Measurements from ENCODE around the gene NOVA1.

The NOVA1 gene

DNA sequence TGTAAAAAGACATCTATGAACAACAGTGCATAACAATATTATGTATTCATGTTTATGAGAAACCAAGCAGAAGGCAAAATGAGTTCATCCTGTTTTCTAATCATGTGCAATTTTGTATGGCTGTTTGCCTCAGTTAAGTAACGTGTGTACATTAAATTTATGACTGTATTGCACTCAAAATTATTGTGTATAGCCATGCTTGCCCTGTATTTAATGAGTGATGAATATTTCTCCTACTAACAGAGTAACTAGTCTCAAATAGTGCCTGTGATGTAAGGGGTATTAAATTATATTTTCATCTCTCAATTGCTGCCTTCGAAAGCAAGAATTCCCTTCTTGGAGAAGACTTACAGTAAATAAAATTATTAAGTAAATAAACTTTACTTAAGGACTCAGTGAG lies 154.2 kb downstream of the NOVA1 start:
- Histone ChIP-seq H3K27me3 (ENCODE audit: insufficient read depth, low read depth) (no peaks in the 10 kb centered on the region), H2AFZ (ENCODE audit: low read depth) (no peak overlapping the region), H3K4me3 (IDR thresholded peaks at IDR 0.05; ENCODE audit: insufficient read depth, low read depth, low read length) (no peak overlapping the region), H3K36me3 (ENCODE audit: insufficient read depth) (no peaks in the 10 kb centered on the region), H4K20me1 (ENCODE audit: insufficient read depth) (no peaks in the 10 kb centered on the region), H3K4me1 (ENCODE audit: low read depth, poor library complexity, severe bottlenecking) (no peaks in the 10 kb centered on the region), H3K4me2 (no peak overlapping the region), H3K27ac (no peak overlapping the region), H3K9ac (no peak overlapping the region), H3K79me2 (ENCODE audit: insufficient read depth, low read depth) (no peaks in the 10 kb centered on the region)
- TF ChIP-seq, protein P1, sequence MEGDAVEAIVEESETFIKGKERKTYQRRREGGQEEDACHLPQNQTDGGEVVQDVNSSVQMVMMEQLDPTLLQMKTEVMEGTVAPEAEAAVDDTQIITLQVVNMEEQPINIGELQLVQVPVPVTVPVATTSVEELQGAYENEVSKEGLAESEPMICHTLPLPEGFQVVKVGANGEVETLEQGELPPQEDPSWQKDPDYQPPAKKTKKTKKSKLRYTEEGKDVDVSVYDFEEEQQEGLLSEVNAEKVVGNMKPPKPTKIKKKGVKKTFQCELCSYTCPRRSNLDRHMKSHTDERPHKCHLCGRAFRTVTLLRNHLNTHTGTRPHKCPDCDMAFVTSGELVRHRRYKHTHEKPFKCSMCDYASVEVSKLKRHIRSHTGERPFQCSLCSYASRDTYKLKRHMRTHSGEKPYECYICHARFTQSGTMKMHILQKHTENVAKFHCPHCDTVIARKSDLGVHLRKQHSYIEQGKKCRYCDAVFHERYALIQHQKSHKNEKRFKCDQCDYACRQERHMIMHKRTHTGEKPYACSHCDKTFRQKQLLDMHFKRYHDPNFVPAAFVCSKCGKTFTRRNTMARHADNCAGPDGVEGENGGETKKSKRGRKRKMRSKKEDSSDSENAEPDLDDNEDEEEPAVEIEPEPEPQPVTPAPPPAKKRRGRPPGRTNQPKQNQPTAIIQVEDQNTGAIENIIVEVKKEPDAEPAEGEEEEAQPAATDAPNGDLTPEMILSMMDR (conservative IDR thresholded peaks at IDR 0.05; ENCODE audit: low read depth, low read length) = no peak

DNA sequence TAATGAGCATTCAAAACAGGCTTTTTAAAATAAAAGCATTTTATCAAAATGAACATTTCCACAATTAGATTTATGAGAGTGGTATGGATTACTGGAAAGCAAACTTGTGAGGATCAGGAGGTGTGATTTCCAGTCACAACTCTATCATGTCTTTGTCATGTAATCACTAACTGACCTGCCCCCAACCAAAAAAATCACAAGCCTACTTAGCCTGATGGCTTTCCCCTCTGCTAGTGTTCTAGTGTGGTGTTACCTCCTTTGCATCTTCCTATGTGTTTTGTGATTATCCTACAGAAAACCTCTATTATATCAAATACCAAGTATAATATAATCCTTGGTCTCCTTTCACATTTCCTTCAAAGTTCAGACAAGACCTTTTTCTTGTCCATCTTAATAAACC lies 168.6 kb downstream of the NOVA1 start:
- H3K27me3 ChIP-seq (ENCODE audit: insufficient read depth, low read depth) = no peaks in the 10 kb centered on the region
- no peaks in the 10 kb centered on the region for H3K79me2 ChIP-seq (ENCODE audit: insufficient read depth, low read depth)
- no peak overlapping the region for H3K4me2 ChIP-seq
- H3K4me3 ChIP-seq (IDR thresholded peaks at IDR 0.05; ENCODE audit: insufficient read depth, low read depth, low read length) = no peak overlapping the region
- H3K36me3 ChIP-seq (ENCODE audit: insufficient read depth) = no peaks in the 10 kb centered on the region
- no peaks in the 10 kb centered on the region for H3K4me1 ChIP-seq (ENCODE audit: low read depth, poor library complexity, severe bottlenecking)
- no peaks in the 10 kb centered on the region for H4K20me1 ChIP-seq (ENCODE audit: insufficient read depth)
- no peak overlapping the region for H3K9ac ChIP-seq
- no peak overlapping the region for H3K27ac ChIP-seq
- TF ChIP-seq, protein P1 (conservative IDR thresholded peaks at IDR 0.05; ENCODE audit: low read depth, low read length) = no peak
- H2AFZ ChIP-seq (ENCODE audit: low read depth) = no peak overlapping the region

DNA sequence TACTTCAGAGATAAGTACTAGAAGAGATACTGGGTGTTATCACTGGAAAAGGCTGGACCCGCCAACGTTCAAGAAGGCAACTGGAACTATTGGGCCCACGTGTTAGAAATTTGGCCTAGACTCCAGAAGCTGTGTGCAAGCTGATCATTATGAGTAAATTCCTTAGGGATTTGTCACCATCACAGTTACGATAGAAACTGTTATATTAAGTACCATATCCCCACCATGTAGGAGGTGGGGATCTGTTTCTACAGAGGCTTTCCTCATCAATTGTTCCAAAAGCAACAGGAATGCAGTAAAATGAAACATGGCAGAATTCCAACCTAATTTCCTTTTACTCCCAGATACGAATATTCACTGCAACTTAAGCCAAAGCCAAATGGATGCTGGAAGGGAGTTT lies 170.7 kb downstream of the NOVA1 start:
- H3K4me3 ChIP-seq (IDR thresholded peaks at IDR 0.05; ENCODE audit: insufficient read depth, low read depth, low read length) = no peak overlapping the region
- no peaks in the 10 kb centered on the region for H3K36me3 ChIP-seq (ENCODE audit: insufficient read depth)
- no peak overlapping the region for H3K27ac ChIP-seq
- no peaks in the 10 kb centered on the region for H3K27me3 ChIP-seq (ENCODE audit: insufficient read depth, low read depth)
- H2AFZ ChIP-seq (ENCODE audit: low read depth) = no peak overlapping the region
- no peak overlapping the region for H3K9ac ChIP-seq
- TF ChIP-seq, protein P1 (conservative IDR thresholded peaks at IDR 0.05; ENCODE audit: low read depth, low read length) = no peak
- H3K4me1 ChIP-seq (ENCODE audit: low read depth, poor library complexity, severe bottlenecking) = no peaks in the 10 kb centered on the region
- no peaks in the 10 kb centered on the region for H3K79me2 ChIP-seq (ENCODE audit: insufficient read depth, low read depth)
- no peaks in the 10 kb centered on the region for H4K20me1 ChIP-seq (ENCODE audit: insufficient read depth)
- no peak overlapping the region for H3K4me2 ChIP-seq

DNA sequence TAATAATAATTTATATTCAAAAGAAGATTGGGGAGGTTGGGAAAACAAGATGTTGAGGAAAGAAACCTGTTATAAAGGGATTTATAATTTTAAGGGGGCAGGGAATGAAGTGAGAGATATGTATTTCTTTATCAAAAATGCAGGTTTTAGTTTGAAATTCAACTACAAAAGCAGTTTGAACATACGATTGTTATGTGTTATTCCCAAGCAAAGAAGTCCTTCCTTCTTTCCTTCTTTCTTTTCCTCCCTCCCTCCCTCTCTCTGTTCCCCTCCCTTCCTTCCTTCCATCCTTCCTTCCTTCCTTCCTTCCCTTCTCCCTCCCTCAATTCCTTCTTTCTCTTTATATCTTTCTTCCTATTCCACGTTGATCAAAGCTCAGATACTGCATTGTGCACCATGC lies 173.3 kb downstream of the NOVA1 start:
- Histone ChIP-seq H3K79me2 (ENCODE audit: insufficient read depth, low read depth) (no peaks in the 10 kb centered on the region), H3K9ac (no peak overlapping the region), H4K20me1 (ENCODE audit: insufficient read depth) (no peaks in the 10 kb centered on the region), H3K27me3 (ENCODE audit: insufficient read depth, low read depth) (no peaks in the 10 kb centered on the region), H3K4me1 (ENCODE audit: low read depth, poor library complexity, severe bottlenecking) (no peaks in the 10 kb centered on the region), H3K4me3 (IDR thresholded peaks at IDR 0.05; ENCODE audit: insufficient read depth, low read depth, low read length) (no peak overlapping the region), H2AFZ (ENCODE audit: low read depth) (no peak overlapping the region), H3K36me3 (ENCODE audit: insufficient read depth) (no peaks in the 10 kb centered on the region), H3K4me2 (no peak overlapping the region), H3K27ac (no peak overlapping the region)
- TF ChIP-seq, protein P1 (conservative IDR thresholded peaks at IDR 0.05; ENCODE audit: low read depth, low read length) = no peak
